ENCODE data around the gene NMRK2.

The NMRK2 gene, protein sequence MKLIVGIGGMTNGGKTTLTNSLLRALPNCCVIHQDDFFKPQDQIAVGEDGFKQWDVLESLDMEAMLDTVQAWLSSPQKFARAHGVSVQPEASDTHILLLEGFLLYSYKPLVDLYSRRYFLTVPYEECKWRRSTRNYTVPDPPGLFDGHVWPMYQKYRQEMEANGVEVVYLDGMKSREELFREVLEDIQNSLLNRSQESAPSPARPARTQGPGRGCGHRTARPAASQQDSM

DNA sequence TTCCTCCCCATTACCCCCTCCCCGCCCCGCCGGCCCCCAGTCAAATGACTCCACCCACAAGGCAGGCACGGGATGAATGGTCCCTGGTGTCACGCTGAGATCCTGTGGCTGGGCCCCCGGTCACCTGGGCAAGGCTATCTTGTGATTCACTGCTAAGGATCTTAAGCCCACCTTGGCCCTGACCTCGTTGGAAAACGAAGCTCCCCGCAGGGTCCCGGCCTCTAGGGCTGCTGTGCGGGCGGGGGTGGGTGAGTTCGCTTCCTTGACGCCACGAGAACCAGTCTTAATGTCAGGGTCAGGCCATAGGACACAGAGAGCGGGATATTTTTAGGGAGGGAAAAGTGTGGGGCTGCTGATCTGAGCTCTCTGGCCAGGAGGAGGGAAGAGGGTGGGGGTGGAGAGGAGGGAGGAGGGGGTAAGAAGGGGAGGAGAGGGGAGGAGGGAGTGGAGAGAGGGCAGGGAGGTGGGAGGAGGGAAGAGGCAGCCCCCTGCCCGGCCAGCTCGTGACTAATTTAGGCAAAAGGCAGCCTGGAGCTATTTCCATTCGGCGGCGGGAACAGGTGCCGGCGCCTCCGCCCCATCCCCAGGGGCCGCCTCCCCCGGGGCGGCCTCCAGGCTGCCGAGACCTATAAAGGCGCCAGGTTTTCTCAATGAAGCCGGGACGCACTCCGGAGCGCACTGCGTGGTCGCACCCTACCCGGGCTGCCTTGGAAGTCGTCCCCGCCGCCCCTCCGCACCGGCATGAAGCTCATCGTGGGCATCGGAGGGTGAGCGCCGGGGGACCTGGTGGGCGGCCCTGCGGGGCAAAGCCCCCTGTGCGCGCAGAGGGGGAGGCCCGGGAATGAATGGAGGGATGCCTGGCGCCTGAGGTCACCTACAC lies at the start of gene NMRK2:
Gene NMRK2, plus strand, starts transcription at position 139 of the 880 bp plus-strand sequence. Its CDS starts 603 bp downstream, at position 742.
- no peak for TF ChIP-seq TAF1 (IDR thresholded peaks at IDR 0.05; ENCODE audit: low read depth)
- no peak for TF ChIP-seq TCF12 (IDR thresholded peaks at IDR 0.05; ENCODE audit: low read depth)
- TF ChIP-seq YY1 (IDR thresholded peaks at IDR 0.05; ENCODE audit: low read depth) = no peak
- no peak for TF ChIP-seq EGR1 (IDR thresholded peaks at IDR 0.05)
- TF ChIP-seq RAD21 (IDR thresholded peaks at IDR 0.05; ENCODE audit: low read depth) = no peak
- TF ChIP-seq, protein P1, sequence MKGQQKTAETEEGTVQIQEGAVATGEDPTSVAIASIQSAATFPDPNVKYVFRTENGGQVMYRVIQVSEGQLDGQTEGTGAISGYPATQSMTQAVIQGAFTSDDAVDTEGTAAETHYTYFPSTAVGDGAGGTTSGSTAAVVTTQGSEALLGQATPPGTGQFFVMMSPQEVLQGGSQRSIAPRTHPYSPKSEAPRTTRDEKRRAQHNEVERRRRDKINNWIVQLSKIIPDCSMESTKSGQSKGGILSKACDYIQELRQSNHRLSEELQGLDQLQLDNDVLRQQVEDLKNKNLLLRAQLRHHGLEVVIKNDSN (IDR thresholded peaks at IDR 0.05) = no peak
- no peak for TF ChIP-seq NFIC (IDR thresholded peaks at IDR 0.05)
- TF ChIP-seq CEBPB (IDR thresholded peaks at IDR 0.05) = no peak
- no peak for TF ChIP-seq FOXM1 (IDR thresholded peaks at IDR 0.05; ENCODE audit: borderline replicate concordance, low read depth)
- TF ChIP-seq, protein P2, sequence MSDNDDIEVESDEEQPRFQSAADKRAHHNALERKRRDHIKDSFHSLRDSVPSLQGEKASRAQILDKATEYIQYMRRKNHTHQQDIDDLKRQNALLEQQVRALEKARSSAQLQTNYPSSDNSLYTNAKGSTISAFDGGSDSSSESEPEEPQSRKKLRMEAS (IDR thresholded peaks at IDR 0.05) = no peak
- TF ChIP-seq ZBTB7A (IDR thresholded peaks at IDR 0.05; ENCODE audit: low read depth) = no peak

DNA sequence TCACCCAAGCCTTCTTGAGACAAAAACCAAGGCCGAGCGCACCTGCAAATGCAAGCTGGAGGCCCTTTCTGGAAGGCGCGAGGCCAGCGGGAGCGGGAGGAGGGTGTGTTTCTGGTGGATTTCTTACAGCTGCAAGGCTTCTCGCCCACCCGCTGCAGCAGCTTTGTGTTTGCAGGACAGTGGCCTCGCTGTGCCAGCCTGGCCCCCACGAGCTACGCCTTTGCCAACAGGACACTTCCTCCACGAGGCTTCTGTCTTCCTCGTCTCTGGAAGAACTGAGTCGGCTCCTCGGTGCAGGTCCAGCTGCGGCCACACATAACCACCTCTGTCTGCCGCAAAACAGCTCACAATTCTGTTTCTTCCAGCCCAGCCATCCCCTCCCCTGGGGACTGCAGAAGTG lies 42.3 kb upstream of the NMRK2 start:
- no peak for TF ChIP-seq NFIC (IDR thresholded peaks at IDR 0.05)
- TF ChIP-seq FOXM1 (IDR thresholded peaks at IDR 0.05; ENCODE audit: borderline replicate concordance, low read depth) = no peak
- no peak for TF ChIP-seq ZBTB7A (IDR thresholded peaks at IDR 0.05; ENCODE audit: low read depth)
- TF ChIP-seq TEAD4 (IDR thresholded peaks at IDR 0.05) = no peak
- no peak for TF ChIP-seq RAD21 (IDR thresholded peaks at IDR 0.05; ENCODE audit: low read depth)

DNA sequence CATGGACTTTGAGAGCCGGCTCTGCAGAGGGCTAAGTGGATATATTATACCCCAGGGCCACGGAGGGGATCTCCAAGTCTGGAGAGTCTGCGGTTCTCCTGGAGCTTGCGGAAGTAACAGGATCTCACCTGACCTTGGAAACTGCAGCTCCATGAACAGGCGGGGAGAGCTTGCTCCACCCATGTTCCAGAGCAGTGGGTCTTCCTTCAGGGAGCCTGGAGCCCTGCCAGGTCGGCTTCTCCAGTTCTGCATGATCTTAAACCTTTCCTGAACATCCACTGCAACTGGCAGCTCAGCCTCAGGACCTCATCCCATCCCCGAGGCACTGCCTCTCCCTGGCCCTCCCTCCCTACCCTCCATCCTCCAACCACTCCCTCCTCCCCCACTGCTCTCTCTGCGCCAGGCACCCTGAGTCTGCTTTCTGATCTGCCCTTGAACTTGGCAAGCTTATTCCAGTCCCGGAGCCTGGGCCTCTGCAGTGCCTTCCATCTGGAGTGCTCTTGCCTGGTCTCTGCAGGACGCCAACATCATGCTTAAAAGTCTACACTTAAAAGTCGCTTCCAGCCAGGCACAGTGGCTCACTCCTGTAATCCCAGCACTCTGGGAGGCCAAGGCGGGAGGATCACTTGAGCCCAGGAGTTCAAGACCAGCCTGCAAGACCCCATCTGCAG lies 39.2 kb upstream of the NMRK2 start:
- TF ChIP-seq TCF12 (IDR thresholded peaks at IDR 0.05; ENCODE audit: low read depth) (no peak), EP300 (IDR thresholded peaks at IDR 0.05; ENCODE audit: borderline replicate concordance) (no peak), NFIC (IDR thresholded peaks at IDR 0.05) (no peak), EGR1 (IDR thresholded peaks at IDR 0.05) (no peak), CEBPB (IDR thresholded peaks at IDR 0.05) (no peak)
- TF ChIP-seq, protein P2 (IDR thresholded peaks at IDR 0.05) = no peak

DNA sequence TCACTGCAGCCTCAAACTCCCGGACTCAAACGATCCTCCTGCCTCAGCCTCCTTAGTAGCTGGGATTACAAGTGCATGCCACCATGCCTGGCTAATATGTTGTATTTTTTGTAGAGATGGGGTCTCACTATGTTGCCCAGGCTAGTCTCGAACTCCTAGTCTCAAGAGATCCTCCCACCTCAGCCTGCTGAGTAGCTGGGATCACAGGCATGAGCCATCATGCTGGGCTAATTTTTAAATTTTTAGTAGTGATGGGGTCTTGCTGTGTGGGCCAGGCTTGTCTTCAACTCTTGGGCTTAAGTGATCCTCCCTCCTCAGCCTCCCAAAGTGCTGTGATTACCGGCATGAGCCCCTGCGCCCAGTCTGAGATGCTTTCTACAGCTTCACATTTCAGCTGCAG lies 37.1 kb upstream of the NMRK2 start:
- TF ChIP-seq YY1 (IDR thresholded peaks at IDR 0.05; ENCODE audit: low read depth) (no peak), TAF1 (IDR thresholded peaks at IDR 0.05; ENCODE audit: low read depth) (no peak), EGR1 (IDR thresholded peaks at IDR 0.05) (no peak), CEBPB (IDR thresholded peaks at IDR 0.05) (no peak), ZBTB7A (IDR thresholded peaks at IDR 0.05; ENCODE audit: low read depth) (no peak), FOXM1 (IDR thresholded peaks at IDR 0.05; ENCODE audit: borderline replicate concordance, low read depth) (no peak)
- TF ChIP-seq, protein P1 (IDR thresholded peaks at IDR 0.05) = no peak
- TF ChIP-seq, protein P2 (IDR thresholded peaks at IDR 0.05) = no peak
- TF ChIP-seq, protein P3, sequence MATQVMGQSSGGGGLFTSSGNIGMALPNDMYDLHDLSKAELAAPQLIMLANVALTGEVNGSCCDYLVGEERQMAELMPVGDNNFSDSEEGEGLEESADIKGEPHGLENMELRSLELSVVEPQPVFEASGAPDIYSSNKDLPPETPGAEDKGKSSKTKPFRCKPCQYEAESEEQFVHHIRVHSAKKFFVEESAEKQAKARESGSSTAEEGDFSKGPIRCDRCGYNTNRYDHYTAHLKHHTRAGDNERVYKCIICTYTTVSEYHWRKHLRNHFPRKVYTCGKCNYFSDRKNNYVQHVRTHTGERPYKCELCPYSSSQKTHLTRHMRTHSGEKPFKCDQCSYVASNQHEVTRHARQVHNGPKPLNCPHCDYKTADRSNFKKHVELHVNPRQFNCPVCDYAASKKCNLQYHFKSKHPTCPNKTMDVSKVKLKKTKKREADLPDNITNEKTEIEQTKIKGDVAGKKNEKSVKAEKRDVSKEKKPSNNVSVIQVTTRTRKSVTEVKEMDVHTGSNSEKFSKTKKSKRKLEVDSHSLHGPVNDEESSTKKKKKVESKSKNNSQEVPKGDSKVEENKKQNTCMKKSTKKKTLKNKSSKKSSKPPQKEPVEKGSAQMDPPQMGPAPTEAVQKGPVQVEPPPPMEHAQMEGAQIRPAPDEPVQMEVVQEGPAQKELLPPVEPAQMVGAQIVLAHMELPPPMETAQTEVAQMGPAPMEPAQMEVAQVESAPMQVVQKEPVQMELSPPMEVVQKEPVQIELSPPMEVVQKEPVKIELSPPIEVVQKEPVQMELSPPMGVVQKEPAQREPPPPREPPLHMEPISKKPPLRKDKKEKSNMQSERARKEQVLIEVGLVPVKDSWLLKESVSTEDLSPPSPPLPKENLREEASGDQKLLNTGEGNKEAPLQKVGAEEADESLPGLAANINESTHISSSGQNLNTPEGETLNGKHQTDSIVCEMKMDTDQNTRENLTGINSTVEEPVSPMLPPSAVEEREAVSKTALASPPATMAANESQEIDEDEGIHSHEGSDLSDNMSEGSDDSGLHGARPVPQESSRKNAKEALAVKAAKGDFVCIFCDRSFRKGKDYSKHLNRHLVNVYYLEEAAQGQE (IDR thresholded peaks at IDR 0.05; ENCODE audit: low read depth) = no peak

DNA sequence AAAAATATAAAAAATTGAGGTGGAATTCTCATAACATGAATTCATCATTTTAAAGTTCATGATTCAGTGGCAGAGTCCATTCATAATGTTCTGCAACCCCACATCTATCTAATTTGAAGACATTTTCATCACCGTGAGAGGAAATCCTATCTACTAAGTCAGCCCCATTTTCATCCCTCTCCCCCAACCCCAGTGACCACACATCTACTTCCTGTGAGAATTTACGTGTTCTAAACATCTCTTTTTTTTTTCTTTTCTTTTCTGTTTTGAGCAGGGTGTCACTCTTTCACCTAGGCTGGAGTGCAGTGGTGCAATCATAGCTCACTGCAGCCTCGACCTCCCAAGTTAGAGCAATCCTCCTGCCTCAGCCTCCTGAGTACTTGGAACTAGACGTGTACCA lies 34.9 kb upstream of the NMRK2 start:
- no peak for TF ChIP-seq YY1 (IDR thresholded peaks at IDR 0.05; ENCODE audit: low read depth)
- TF ChIP-seq, protein P2 (IDR thresholded peaks at IDR 0.05) = no peak
- no peak for TF ChIP-seq EGR1 (IDR thresholded peaks at IDR 0.05)
- TF ChIP-seq EP300 (IDR thresholded peaks at IDR 0.05; ENCODE audit: borderline replicate concordance) = no peak
- TF ChIP-seq NFIC (IDR thresholded peaks at IDR 0.05) = no peak
- TF ChIP-seq, protein P1 (IDR thresholded peaks at IDR 0.05) = no peak
- TF ChIP-seq CEBPB (IDR thresholded peaks at IDR 0.05) = no peak
- TF ChIP-seq ZBTB7A (IDR thresholded peaks at IDR 0.05; ENCODE audit: low read depth) = no peak
- TF ChIP-seq, protein P3 (IDR thresholded peaks at IDR 0.05; ENCODE audit: low read depth) = no peak
- no peak for TF ChIP-seq TEAD4 (IDR thresholded peaks at IDR 0.05)

All from Ishikawa (cell line).